HuH-7 (cell line): ENCODE data around the gene FBXO9.

Experiments used
- DNase-seq: peaks from one replicate; pipeline ENCODE4 v3.0.0; 2011; ENCODE audit warnings: low spot score

The FBXO9 gene

GRCh38 chr6:53136000-53136609 is 70.9 kb downstream of the FBXO9 start:
- DNase-seq, result no peak

- DNase-seq, result no peak
Observed at GRCh38 chr6:53139841-53140413, 74.7 kb downstream of the FBXO9 start.

GRCh38 chr6:53142810-53143209 is 77.6 kb downstream of the FBXO9 start:
- DNase-seq, result no peak

DNA sequence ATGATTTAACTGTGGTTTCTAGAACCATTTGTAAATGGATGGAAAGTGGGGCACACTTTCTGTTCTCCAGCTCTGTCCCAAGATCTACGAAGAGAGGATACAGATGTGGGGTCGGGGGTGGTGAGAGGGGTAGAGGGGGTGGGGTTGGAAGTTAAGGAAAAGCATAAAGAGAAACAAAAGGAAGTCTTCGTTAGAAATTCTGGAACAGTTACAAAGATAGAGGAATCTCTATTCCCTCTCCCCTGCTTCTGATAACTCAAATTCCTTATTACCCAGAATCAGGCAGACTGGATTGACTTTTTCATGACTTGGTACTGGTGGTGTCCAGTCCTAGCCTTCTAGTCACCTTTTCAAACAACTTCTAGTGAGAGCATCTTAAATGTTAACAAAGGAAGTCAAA is 78.5 kb downstream of the FBXO9 start:
- no peak for DNase-seq

- DNase-seq, result no peak
Observed at GRCh38 chr6:53144802-53145201, 79.6 kb downstream of the FBXO9 start.

DNA sequence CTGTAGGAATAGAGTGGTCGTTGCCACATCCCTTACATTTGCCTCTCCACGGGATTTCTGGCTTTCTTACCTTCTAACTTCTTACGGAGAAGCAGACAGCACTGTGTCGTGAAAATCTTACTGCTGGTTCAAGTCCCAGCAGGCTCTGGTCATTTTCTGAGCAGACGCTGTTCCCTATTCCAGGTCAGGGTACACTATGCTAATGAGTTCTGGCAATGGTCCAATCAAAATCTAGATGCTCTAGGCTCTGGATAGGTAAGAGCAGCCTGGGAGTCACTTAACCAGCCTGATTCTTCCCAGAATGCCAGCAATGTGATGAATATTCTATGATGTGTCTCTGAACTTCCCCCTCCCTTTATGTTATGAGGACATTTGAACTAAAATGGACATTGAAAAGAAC is 83.5 kb downstream of the FBXO9 start, which contains the start of gene GCM1:
GCM1 (minus strand) TSS at position 158 of the 400 bp plus-strand sequence. CDS start 3,209 bp downstream, outside the sequence.
- no peak for DNase-seq
